ENCODE measurements around the gene EPHA6.

DNA sequence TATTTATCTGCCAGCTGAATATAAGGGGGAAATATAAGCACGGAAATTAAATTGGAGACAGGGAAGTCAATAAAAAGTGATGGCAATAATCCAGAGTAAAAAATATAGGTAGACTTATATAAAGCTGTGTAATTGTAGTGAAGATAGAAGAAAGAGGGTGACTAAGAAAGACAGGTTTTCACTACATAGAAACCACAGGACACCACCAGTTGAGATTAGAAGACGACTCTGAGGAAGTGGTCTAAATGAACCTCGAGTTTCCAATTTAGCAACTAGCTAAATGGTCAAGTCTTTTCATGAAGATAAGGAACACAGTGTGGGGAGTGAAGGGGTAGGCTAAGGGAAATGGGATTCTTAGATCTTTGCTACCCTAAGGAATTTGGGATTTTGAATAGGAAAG is 761.3 kb downstream of the EPHA6 start:
- TF ChIP-seq, protein P1, sequence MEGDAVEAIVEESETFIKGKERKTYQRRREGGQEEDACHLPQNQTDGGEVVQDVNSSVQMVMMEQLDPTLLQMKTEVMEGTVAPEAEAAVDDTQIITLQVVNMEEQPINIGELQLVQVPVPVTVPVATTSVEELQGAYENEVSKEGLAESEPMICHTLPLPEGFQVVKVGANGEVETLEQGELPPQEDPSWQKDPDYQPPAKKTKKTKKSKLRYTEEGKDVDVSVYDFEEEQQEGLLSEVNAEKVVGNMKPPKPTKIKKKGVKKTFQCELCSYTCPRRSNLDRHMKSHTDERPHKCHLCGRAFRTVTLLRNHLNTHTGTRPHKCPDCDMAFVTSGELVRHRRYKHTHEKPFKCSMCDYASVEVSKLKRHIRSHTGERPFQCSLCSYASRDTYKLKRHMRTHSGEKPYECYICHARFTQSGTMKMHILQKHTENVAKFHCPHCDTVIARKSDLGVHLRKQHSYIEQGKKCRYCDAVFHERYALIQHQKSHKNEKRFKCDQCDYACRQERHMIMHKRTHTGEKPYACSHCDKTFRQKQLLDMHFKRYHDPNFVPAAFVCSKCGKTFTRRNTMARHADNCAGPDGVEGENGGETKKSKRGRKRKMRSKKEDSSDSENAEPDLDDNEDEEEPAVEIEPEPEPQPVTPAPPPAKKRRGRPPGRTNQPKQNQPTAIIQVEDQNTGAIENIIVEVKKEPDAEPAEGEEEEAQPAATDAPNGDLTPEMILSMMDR (conservative IDR thresholded peaks at IDR 0.05; ENCODE audit: low read depth, low read length): no peak
- no peak for TF ChIP-seq EZH2phosphoT487 (IDR thresholded peaks at IDR 0.05; ENCODE audit: borderline replicate concordance, low read length)
